K562 (cell line): ENCODE data around the gene DDR2. TPM values are rescaled to one million over a fixed set of nuclear protein-coding genes. Genes with fewer than 3 reads are reported as not detected.

Experiments
- ATAC-seq: fragments of 200-7000 bp; cut with Tn5 transposase; 3 replicates; pipeline ENCODE4 v1.9.1; 2020; ENCODE audit warnings: moderate library complexity
- BruUV-seq: library from RNA; stranded (reverse); fragments of 400-500 nt; replicated peaks from 2 replicates; lab custom pipeline; 2021; lab: Mats Ljungman, UMichigan
- CTCF ChIA-PET: fragments of 300-600 bp; formaldehyde crosslinking; extraction: SDS; loops from one replicate; lab custom pipeline; 2021; ENCODE audit warnings: low intra/inter-chr PET ratio; lab: Yijun Ruan, JAX
- POLR2A ChIA-PET: fragments of 300-600, 350-650 bp; sonication (Branson Sonifier 250); formaldehyde crosslinking; extraction: SDS; loops from one replicate; lab custom pipeline; 2021; ENCODE audit warnings: antibody characterized with exemption, inconsistent platforms; lab: Yijun Ruan, JAX
- DNase-seq, 4 experiments: peaks; one replicate each; pipeline versions ENCODE4 v3.0.0 to v3.0.0-alpha.2; 2011 to 2018; ENCODE audit warnings: low spot score in 3 of 4, mixed read lengths in 3 of 4; ENCODE audit errors: extremely low read depth in 1 of 4
- FAIRE-seq: peaks from 2 replicates; lab custom pipeline; 2011; peaks lifted over from hg19 to GRCh38; lab: Jason Lieb, UNC
- H2AFZ ChIP-seq: 2 replicates; pipeline ENCODE4 v1.6.0; 2011; ENCODE audit warnings: low read depth, low read length, control low read depth, inconsistent platforms
- H3K27ac ChIP-seq: fragments of 200-600 bp; 3 replicates; pipeline ENCODE4 v1.8.0; 2011; ENCODE audit warnings: low read depth, mild to moderate bottlenecking, control low read depth, inconsistent platforms, low read length, moderate library complexity, mixed read lengths; ENCODE audit errors: extremely low read depth
- H3K27me3 ChIP-seq, 2 experiments: fragments of 300-600 bp in 1 of 2; 2 replicates in 1 of 2; 3 replicates in 1 of 2; pipeline versions ENCODE4 v1.6.0 to v1.8.0; 2011; ENCODE audit warnings: inconsistent platforms in 2 of 2, low read length in 2 of 2, mild to moderate bottlenecking in 1 of 2, mixed read lengths in 1 of 2, moderate library complexity in 1 of 2; ENCODE audit not compliant: control insufficient read depth in 2 of 2, insufficient read depth in 2 of 2
- H3K36me3 ChIP-seq: fragments of 300-600 bp; 3 replicates; pipeline ENCODE4 v1.8.0; 2011; ENCODE audit warnings: mild to moderate bottlenecking, low read length, inconsistent platforms; ENCODE audit not compliant: control insufficient read depth, insufficient read depth
- H3K4me1 ChIP-seq, 2 experiments: fragments of 200-600 bp in 1 of 2; replicated peaks in 1 of 2; 2 replicates in 1 of 2; 3 replicates in 1 of 2; pipeline versions ENCODE4 v1.5.1 to v1.8.0; 2011; ENCODE audit warnings: inconsistent platforms in 2 of 2, low read length in 2 of 2, mild to moderate bottlenecking in 1 of 2, mixed read lengths in 1 of 2, moderate library complexity in 1 of 2; ENCODE audit not compliant: control insufficient read depth in 2 of 2, insufficient read depth in 2 of 2
- H3K4me2 ChIP-seq: 2 replicates; pipeline ENCODE4 v1.6.1; 2011; ENCODE audit warnings: low read length, control low read depth, inconsistent platforms, mixed read lengths; ENCODE audit not compliant: insufficient read depth
- H3K4me3 ChIP-seq: fragments of 200-600 bp; sonication (generic), shearing (Covaris generic); 2 replicates; pipeline ENCODE4 v1.5.1; 2016; ENCODE audit warnings: control low read depth, inconsistent platforms
- H3K79me2 ChIP-seq: fragments of 200-600 bp; 3 replicates; pipeline ENCODE4 v1.8.0; 2011; ENCODE audit warnings: low read length, inconsistent platforms; ENCODE audit not compliant: control insufficient read depth, insufficient read depth
- H3K9ac ChIP-seq, 2 experiments: 2 replicates each; pipeline versions ENCODE4 v1.6.0 to v1.6.1; 2011; ENCODE audit warnings: low read depth in 2 of 2, low read length in 2 of 2, control low read depth in 1 of 2, inconsistent platforms in 1 of 2, mild to moderate bottlenecking in 1 of 2, mixed read lengths in 1 of 2; ENCODE audit not compliant: insufficient read depth in 1 of 2
- H3K9me1 ChIP-seq: one replicate; pipeline ENCODE4 v1.6.0; 2011; ENCODE audit warnings: inconsistent platforms, mild to moderate bottlenecking, low read length, moderate library complexity; ENCODE audit not compliant: control insufficient read depth, insufficient read depth
- H3K9me3 ChIP-seq: replicated peaks from 2 replicates; pipeline ENCODE4 v1.5.1; 2011; ENCODE audit warnings: low read depth, low read length, inconsistent platforms; ENCODE audit not compliant: control insufficient read depth, insufficient read depth
- H4K20me1 ChIP-seq: replicated peaks from 2 replicates; pipeline ENCODE4 v1.6.1; 2011; ENCODE audit warnings: low read length, inconsistent platforms, mixed read lengths; ENCODE audit not compliant: control insufficient read depth, insufficient read depth
- ATF1 ChIP-seq, 2 experiments: fragments of 450-650 bp in 1 of 2; IDR thresholded peaks; 2 replicates each; pipeline ENCODE4 v1.6.1; 2016; ENCODE audit warnings: missing compliant biosample characterization in 1 of 2, missing genetic modification characterization in 1 of 2
- CBFB ChIP-seq: sonication (generic); formaldehyde crosslinking; IDR thresholded peaks from 2 replicates; pipeline ENCODE4 v1.4.0; 2020; ENCODE audit warnings: mild to moderate bottlenecking, missing genetic modification reagents
- HMGXB4 ChIP-seq: sonication (generic); formaldehyde crosslinking; IDR thresholded peaks from 2 replicates; pipeline ENCODE4 v1.8.1; 2023; ENCODE audit warnings: mild to moderate bottlenecking, missing genetic modification reagents
- PHF20 ChIP-seq: fragments of 450-650 bp; IDR thresholded peaks from 2 replicates; pipeline ENCODE4 v1.6.1; 2018; ENCODE audit not compliant: partially characterized antibody
- PTRF ChIP-seq: fragments of 450-650 bp; IDR thresholded peaks from 2 replicates; pipeline ENCODE4 v1.6.1; 2016; ENCODE audit warnings: mild to moderate bottlenecking, missing genetic modification characterization, missing compliant biosample characterization
- PYGO2 ChIP-seq: fragments of 450-650 bp; IDR thresholded peaks from 2 replicates; pipeline ENCODE4 v1.6.1; 2016; ENCODE audit warnings: mild to moderate bottlenecking, missing genetic modification characterization, moderate library complexity, missing compliant biosample characterization
- RCOR1 ChIP-seq, 2 experiments: IDR thresholded peaks; 2 replicates each; pipeline ENCODE4 v1.6.1; 2012; ENCODE audit warnings: low read depth in 2 of 2, low read length in 2 of 2, borderline replicate concordance in 1 of 2, improper control_type of control experiment in 1 of 2
- RUNX1 ChIP-seq: sonication (generic); IDR thresholded peaks from 2 replicates; pipeline ENCODE4 v1.6.1; 2016; ENCODE audit warnings: antibody characterized with exemption, low read depth
- SRSF1 ChIP-seq: fragments of 200-400 bp; formaldehyde crosslinking; IDR thresholded peaks from 2 replicates; pipeline ENCODE4 v1.6.1; 2017; ENCODE audit warnings: mild to moderate bottlenecking, low read depth, low read length, moderate library complexity
- WGBS: fragments of 100-300 bp; shearing (Covaris generic); methylation state at CpG from one replicate; pipeline ENCODE4 v1.1.6; 2016; ENCODE audit warnings: low coverage, mixed read lengths; ENCODE audit not compliant: insufficient coverage; ENCODE audit errors: missing lambda C conversion rate; 5-methylcytosine and 5-hydroxymethylcytosine counted together
- in situ Hi-C: fragments of 300-500 bp; cut with MboI; formaldehyde crosslinking; loops from 4 replicates; pipeline ENCODE4 v1.15.0; 2018; ENCODE audit warnings: inconsistent platforms, mixed read lengths
- intact Hi-C: fragments of 100-400 bp; cut with micrococcal nuclease; formaldehyde crosslinking; loops from 2 replicates; pipeline ENCODE4 v1.14.2; 2022
- polyA plus RNA-seq, 8 experiments: library from polyadenylated mRNA; depleted of rRNA in 4 of 8; stranded (reverse) in 5 of 8; unstranded in 3 of 8; fragments of >200 nt; fragmentation: Nextera tagmentation in 2 of 8; fragmentation: Illumina TruSeq in 1 of 8; extraction: Ambion mirVana in 2 of 8; extraction: Trizol in 1 of 8; gene quantifications; 2 replicates each; pipeline versions ENCODE4 v1.2.1 to v1.2.3, GENCODE V29; 2011 to 2014; ENCODE audit warnings: inconsistent platforms in 1 of 8, missing spikeins in 1 of 8
- total RNA-seq, 7 experiments: library from RNA; depleted of rRNA in 6 of 7; stranded (reverse); fragments of >200 nt in 6 of 7; fragmentation: Illumina TruSeq in 2 of 7; extraction: Trizol in 2 of 7; gene quantifications; 2 replicates each; pipeline versions ENCODE4 v1.2.1 to v1.2.3, GENCODE V29; 2011 to 2021; ENCODE audit warnings: low replicate concordance in 1 of 7

Gene DDR2
- total and polyA plus RNA-seq, 9 of the 15 experiments (the other 6 are each of a cell fraction or from before 2014, with no cell fraction given): 0.36 to 2.0 (median 1.1) TPM

- no peak overlapping the region for H3K9ac ChIP-seq
- CTCF ChIA-PET: no interaction called here
- POLR2A ChIA-PET: interaction anchor here (0.6 to 1.4 kb wide), 3 partner anchors 10 to 520 kb away, joined by 3 to 4 read pairs (median 4); no protein-coding TSS in a partner anchor
- no peak overlapping the region for H3K27ac ChIP-seq
- in situ Hi-C loops (no loop called here), intact Hi-C loops (no loop called here)
- no peaks in the 10 kb centered on the region for H3K9me3 ChIP-seq
- no peak for DNase-seq
- no peaks in the 10 kb centered on the region for H3K79me2 ChIP-seq
- no peak overlapping the region for H2AFZ ChIP-seq
- H3K4me2 ChIP-seq: no peak overlapping the region
- no peaks in the 10 kb centered on the region for H3K9me1 ChIP-seq
- 0 out of 2 replicates have a peak, but pooled peaks cover 4% of the 10 kb centered on the region for H4K20me1 ChIP-seq
- TF ChIP-seq PHF20 (no peak), RCOR1 (IDR thresholded peaks at IDR 0.05; ENCODE audit: borderline replicate concordance in 1 of 2, low read depth in 2 of 2, low read length in 2 of 2) (no peak), SRSF1 (no peak), HMGXB4 (no peak), PTRF (tag) (no peak), RUNX1 (no peak), PYGO2 (no peak), CBFB (CRISPR knock-in tag) (no peak), ATF1 (CRISPR knock-in tag; IDR thresholded peaks at IDR 0.05) (no peak), ATF1 (tag; IDR thresholded peaks at IDR 0.05) (no peak)
- TF ChIP-seq, all 486 proteins: peak for 0
- no peaks in the 10 kb centered on the region for H3K36me3 ChIP-seq
- BruUV-seq: no TSS peak
- FAIRE-seq (no peak), ATAC-seq (no peak)
- H3K27me3 ChIP-seq: peaks cover 0 to 5% of the 10 kb centered on the region in 2 experiments; a peak in 2 of 5 replicates
- 5% methylated on average over 4 of the region's 4 CpGs for WGBS
- H3K4me3 ChIP-seq: no peak overlapping the region
- H3K4me1 ChIP-seq: peaks cover 0 to 8% of the 10 kb centered on the region in 2 experiments; a peak in 4 of 5 replicates
Measured at GRCh38 chr1:162691999-162692575, 59.8 kb downstream of the DDR2 start.
